AML-193 (cell line): ENCODE results near the gene SCN4A.
A peak's percentile ranks its signal among the peaks of the same experiment; 100 is the strongest.
"Not testable (repeated sequence)": the region's sequence is repeated elsewhere in the genome, so short reads cannot be mapped to it uniquely, and the experiment has no call there.

Source experiments
- DNase-seq, 2 experiments: peaks; one replicate each; lab custom pipeline; 2025; lab: John Stamatoyannopoulos, UW

SCN4A gene

DNA sequence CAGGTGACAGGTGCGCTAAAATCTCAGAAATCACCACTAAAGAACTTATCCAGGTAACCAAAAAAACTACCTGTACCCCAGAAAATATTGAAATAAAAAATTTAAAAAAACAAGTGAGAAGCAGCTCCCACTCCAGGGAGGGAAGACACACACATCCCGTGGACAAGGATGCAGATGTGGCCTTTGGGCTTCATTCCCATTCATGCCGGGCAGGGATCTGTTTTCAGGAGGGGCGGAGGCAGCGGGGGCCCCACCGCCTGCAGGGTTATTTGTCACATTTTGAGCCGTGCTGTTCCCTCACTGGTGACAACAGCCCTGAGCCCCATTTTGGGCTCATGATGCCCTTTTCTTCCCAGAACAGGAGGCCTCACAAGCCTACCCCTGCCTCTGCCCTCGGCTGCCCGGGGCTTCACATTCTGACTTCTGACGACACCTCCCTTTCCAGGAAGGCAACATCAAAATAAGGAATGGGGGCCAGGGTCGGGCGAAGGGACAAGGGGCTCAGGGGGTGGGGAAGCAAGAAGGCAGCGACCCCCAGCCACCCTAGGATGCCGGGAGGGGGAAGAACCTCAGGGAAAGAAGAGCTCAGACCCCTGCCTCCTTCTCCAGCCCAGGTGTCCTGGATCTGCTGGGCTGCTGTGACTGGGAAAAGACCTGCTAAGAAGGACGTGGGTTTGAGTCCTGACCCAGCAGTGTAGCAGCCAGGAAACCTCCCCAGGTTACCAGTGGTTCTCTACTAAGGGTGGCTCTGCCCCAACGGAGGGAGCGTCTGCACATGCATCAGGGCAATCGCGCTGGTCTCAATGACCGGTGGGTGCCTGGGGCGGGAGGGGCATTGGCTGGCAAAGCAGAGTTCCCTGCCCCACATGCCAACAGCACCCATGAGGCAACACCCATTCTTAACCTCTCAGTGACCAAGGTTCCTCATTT, 38.3 kb downstream of the SCN4A start:
- peak in 1 of 2 experiments; percentile 19 for DNase-seq

- DNase-seq, result no peak
These were observed 39.1 kb downstream of the SCN4A start for GRCh38 chr17:63933598-63933997.

- no peak for DNase-seq
These were observed 40.0 kb downstream of the SCN4A start for GRCh38 chr17:63932721-63933120.

GRCh38 chr17:63931981-63932561, 40.6 kb downstream of the SCN4A start, which contains the start of gene CD79B:
Gene CD79B (minus strand): TSS chr17:63932331. CDS start chr17:63932261, 70 bp downstream.
- no peak for DNase-seq

- DNase-seq, result no peak
These were observed 41.7 kb downstream of the SCN4A start for GRCh38 chr17:63930951-63931575.

DNA sequence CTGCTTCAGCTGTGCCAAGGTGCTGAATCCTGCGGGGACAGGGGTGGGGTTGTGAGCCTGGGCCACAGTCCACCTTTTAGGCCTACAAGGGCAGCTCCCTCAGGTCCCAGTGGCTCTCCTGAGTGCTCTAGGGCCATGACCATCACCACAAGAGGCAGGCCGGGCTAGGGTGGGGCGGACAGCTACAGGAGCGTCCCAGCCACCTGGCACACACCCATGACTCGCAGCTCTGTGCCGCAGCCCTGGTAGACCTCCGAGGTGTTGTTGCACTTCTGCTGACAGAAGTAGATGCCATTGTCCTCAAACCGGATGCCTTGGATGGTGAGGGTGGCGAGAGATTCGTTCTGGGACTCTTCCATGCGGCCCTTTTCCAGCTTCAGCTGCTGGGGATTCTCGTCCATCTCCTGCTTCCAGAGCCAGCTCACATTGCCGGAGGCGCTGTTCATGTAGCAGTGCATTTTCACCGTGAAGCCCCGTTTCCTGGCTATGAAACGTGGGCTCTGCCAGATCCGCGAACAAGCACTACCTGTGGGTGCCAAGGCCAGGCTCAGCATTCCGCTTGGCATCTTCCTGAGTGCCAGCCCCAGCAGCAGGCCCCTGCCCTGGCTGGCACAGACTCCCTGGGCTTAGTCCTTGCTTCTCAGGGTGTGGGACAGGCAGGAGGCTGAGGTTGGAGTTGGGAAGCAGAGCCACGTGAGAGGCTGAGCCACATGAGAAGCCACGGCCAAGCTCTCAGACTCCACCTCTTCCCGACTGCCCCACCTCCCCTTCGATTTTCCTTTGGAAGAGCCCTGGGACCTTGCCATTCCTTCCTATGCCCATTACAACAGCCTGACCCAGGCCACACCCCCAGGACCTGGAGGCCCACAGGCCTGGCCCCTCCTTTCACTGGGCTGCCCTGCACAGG, 42.6 kb downstream of the SCN4A start:
- DNase-seq, result no peak

DNA sequence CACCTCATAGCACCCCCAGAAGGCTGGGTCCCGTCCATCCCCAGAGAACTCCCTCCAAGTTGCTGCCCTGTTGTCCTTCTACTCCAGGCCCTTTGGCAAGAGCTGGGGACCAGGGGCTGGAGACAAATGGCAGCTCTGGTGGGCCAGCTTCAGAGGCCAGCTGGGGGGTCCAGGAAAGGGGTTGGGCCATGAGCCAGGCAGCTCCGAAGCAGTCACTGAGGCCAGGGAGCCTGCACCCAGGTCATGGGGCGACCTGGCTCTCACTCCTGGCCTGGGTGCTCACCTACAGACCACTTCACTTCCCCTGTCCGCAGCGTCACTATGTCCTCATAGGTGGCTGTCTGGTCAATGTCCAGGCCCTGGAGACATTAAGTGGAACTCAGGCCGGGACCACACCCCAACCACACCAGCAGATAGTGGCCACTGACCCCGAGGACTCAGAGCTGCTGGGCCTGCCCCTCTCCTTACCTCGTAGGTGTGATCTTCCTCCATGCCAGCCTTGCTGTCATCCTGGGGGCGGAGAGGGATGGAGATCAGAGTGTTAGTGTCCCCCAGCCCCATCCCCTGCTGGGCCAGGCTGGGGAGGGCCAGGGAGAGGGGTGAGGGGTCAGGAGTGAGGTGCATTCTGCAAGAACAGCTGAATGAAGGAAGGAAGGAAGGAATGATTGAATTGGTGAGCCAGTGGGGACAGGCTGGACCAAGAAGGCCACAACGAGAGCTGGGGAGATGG, 43.6 kb downstream of the SCN4A start:
- no peak for DNase-seq

DNA sequence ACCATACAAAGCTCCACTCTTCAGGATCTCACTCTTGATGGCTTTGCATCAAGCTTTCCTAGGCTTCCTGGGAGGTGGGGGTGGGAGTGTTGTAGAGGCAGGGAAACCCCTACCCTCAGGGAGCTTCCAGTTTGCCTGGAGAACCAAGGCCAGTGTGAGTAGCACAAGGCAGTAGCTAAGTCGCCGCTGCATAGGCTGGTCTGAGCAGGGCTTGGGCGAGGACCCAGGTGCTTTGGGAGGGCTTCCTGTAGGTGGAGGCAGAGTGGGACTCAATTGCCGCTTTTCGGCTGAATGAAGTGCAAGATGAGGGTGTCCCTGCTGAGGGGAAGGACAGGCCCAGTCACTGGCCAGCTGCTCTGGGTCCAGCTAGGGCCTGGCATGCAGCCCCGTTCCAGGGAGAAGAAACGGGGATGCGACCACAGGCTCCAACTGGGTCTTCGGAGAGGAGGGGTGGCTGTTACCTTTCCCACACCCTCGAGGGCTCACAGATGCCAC, 44.5 kb downstream of the SCN4A start:
- DNase-seq, result no peak

- no peak for DNase-seq
These were observed 45.1 kb downstream of the SCN4A start for GRCh38 chr17:63927464-63928171.

DNA sequence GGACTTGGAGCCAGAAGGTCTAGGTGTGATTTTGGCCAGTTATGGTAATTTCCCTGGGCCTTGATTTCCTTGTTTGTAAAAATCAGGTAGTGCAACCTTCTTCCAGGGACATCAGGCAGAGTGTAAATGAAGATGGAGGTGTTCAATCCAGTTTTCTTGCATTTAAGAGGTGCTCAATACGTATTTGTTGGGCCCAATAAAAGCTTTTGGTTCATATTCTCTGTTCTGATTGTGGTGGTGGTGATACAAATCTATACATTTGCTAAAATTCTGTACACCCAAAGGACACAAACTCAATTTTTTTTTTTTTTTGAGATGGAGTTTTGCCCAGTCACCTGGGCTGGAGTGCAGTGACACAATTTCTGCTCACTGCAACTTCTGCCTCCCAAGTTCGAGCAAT, 46.6 kb downstream of the SCN4A start:
- DNase-seq, result no peak

DNA sequence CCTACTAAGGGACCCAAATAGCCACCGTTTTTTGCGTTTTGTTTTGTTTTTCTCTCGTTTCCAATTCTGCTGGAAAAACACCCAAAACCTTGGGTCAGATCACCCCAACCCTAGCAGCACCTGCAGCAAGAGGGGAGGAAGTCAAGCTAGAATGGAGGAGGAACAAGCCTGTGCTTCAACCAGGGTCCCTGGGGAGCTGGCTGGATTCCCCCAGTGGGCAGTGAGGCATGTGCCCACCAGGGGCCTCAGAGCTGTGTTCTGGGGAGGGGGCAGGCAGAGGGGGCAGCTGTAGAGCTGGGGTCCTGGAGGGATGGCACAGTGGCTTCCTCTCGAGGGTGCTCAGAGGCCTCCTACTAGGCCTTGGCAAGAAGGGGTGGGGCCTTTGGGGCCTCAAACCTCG, 47.1 kb downstream of the SCN4A start:
- DNase-seq, result no peak

DNA sequence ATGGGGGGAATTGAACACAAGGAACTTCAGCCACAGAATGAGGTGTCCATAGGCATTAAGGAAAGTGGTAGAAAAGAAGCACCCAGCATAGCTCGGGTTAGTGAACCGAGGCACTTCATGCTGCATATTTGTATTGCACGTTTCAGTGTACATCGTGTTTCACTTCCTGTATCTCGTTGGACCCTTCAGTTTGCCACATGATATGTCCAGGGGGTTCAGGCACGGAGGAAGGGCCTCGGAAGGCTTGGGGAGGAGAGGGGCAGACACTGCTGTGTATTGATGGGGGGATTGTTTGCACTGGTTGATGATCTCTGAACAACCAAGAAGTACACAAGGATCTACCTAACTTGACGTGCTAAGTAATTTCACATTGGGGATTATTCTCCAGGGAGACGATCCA, 50.3 kb downstream of the SCN4A start:
- DNase-seq, result not testable (repeated sequence)

GRCh38 chr17:63920779-63921178, 51.9 kb downstream of the SCN4A start:
- DNase-seq, result not testable (repeated sequence)

- not testable (repeated sequence) for DNase-seq
These were observed 52.7 kb downstream of the SCN4A start for GRCh38 chr17:63920050-63920449.

DNA sequence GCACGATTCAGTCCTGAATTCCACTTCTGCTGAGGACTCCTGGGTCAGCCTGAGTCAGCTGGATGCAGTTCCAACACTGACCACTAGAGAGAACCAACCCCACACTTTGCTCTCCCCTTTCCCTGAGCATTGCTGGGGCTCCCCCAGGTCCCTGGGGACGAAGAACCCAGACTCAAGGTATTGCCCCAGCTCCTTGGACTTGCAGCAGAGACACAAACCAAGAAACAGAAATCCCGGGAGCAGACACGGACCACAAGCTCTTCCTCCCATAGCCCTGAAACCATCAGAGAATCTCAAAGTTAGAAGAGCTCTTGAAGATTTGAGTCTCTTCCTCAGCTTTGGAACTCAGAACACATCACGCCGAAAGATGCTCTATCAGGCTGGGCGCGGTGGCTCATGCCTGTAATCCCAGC, 53.4 kb downstream of the SCN4A start:
- peak; percentile 51 to 57 for DNase-seq

DNA sequence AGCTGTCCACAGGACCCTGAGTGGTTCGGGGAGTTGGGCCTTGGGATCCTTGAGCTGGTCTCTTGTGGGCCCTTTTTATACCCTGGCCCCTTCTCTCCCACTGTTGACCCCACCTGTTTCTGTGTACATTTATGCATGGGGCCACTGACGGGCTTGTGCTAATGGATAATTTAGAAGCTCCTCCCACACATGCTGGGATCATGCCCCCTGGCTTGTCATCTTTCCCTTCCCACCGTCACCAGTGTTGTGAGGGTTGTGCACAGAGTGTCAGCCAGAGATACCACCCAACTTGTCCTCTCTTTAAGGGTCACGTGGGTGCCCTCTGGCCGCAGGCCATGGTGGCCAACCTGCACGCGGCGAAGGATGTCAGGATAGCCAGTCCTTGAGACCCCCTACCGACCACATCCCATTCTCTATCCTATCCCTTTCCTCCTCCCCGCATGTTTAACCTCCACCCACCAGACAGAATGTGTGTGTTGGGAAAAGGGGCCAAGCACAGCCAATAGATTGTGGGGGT, 53.9 kb downstream of the SCN4A start, which contains the start of gene GH1:
Gene GH1 (minus strand): TSS at position 51 of the 517 bp plus-strand sequence. CDS start 63 bp downstream, outside the sequence.
- not testable (repeated sequence) for DNase-seq

- no peak for DNase-seq
These were observed 54.4 kb downstream of the SCN4A start for GRCh38 chr17:63918305-63918704.

DNA sequence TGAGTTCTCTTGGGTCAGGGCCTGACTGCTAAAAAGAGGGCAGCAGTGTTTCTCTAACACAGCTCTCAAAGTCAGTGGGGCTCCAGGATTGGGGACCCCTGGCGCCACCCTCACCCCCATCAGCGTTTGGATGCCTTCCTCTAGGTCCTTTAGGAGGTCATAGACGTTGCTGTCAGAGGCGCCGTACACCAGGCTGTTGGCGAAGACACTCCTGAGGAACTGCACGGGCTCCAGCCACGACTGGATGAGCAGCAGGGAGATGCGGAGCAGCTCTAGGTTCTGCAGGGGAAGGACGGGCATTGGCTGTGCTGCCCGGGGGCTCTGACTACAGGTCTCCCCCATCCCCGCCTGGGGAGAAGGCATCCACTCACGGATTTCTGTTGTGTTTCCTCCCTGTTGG, 55.1 kb downstream of the SCN4A start:
- DNase-seq, result no peak

GRCh38 chr17:63917206-63917605, 55.5 kb downstream of the SCN4A start:
- not testable (repeated sequence) for DNase-seq
